GM18867 (cell line): ENCODE data around the gene PARP3.
A peak's percentile ranks its signal among the peaks of the same experiment; 100 is the strongest.
"Not testable (repeated sequence)": the region's sequence is repeated elsewhere in the genome, so short reads cannot be mapped to it uniquely, and the experiment has no call there.

Source experiments
- ATAC-seq: cut with Tn5 transposase; IDR thresholded peaks from one replicate; pipeline ENCODE4 v1.9.1; 2021; ENCODE audit warnings: mild to moderate bottlenecking, moderate library complexity; ENCODE audit not compliant: unreplicated experiment

PARP3 gene

GRCh38 chr3:51983578-51984268 is 41.6 kb downstream of the PARP3 start:
- no peak for ATAC-seq

DNA sequence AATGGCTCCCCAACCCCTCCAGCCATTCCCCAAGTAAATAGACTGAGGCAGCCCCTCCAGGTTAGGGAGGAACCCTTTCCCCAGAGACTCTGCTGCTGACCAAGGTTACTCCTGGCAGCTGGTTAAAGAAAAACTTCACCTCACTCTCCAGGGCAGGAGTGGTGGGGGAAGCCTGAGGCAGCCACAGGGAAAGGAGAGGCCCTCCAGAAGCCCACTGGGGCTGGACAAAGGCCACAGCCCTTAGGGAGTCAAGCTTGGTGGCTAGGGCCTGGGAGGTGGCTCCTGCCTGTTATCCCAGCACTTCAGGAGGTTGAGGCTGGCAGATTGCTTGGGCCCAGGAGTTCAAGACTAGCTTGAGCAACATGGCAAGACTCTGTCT is 42.1 kb downstream of the PARP3 start:
- ATAC-seq, result no peak

GRCh38 chr3:51985063-51985462 is 42.9 kb downstream of the PARP3 start:
- ATAC-seq, result no peak

DNA sequence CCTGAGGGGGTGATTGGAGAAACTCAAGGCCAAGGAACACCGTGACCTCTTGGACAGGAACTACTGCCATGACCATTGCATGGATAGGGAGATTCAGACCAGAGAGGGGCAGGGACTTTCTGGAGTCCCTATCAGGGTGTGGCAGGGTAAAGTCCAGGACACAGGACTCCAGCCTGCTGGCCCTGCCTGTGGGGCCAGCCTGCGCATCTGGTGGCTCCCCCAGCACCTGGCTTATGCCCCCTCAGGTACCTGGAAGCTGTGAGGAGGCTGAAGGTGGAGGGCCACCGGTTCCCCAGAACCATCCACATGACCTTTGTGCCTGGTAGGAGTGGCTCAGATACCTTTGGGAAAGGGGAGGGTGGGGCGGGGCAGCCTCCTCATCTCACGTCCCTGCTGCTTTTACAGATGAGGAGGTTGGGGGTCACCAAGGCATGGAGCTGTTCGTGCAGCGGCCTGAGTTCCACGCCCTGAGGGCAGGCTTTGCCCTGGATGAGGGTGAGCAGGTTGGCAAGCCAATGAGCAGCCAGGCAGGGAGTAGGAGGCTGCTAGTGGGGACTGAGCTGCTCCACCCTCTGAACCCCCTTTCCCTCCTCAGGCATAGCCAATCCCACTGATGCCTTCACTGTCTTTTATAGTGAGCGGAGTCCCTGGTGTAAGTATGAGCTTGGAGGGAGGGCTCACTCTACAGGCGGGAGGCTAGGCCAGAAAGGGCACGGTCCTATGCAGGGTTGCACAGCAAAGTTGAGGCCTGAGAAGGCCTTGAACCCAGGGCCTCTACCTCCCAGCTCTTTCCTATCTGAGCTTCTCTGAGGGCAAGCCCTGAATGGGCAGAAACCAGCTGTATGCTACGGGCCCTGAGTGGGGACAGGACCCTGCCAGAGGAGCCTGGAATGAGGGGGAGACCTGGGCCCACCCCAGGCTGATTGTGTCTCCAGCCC is 44.1 kb downstream of the PARP3 start:
- no peak for ATAC-seq

DNA sequence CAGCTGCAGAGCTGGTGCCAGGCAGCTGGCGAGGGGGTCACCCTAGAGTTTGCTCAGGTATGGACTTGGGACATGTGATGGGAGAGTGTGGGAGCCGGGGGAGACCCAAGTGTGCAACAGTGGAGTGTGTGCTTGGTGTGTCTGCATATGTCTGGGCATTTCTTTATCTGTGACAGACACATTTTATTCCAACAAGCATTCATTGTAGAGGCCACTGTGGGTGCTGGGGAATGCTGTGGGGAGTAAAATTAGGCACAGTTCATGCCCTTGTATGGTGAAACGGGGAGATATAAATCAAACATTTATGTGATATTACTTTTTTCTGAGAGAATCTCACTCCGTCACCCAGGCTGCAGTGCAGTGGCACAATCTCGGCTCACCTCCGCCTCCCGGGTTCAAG is 45.4 kb downstream of the PARP3 start:
- no peak for ATAC-seq

GRCh38 chr3:51988286-51989146 is 46.4 kb downstream of the PARP3 start:
- no peak for ATAC-seq

- ATAC-seq, result not testable (repeated sequence)
Observed at GRCh38 chr3:51990501-51990971, 48.4 kb downstream of the PARP3 start.

GRCh38 chr3:51992017-51992682 is 50.0 kb downstream of the PARP3 start:
- no peak for ATAC-seq

GRCh38 chr3:51993657-51994056 is 51.5 kb downstream of the PARP3 start:
- ATAC-seq, result not testable (repeated sequence)

- ATAC-seq, result no peak
Observed at GRCh38 chr3:51994530-51994929, 52.4 kb downstream of the PARP3 start.

DNA sequence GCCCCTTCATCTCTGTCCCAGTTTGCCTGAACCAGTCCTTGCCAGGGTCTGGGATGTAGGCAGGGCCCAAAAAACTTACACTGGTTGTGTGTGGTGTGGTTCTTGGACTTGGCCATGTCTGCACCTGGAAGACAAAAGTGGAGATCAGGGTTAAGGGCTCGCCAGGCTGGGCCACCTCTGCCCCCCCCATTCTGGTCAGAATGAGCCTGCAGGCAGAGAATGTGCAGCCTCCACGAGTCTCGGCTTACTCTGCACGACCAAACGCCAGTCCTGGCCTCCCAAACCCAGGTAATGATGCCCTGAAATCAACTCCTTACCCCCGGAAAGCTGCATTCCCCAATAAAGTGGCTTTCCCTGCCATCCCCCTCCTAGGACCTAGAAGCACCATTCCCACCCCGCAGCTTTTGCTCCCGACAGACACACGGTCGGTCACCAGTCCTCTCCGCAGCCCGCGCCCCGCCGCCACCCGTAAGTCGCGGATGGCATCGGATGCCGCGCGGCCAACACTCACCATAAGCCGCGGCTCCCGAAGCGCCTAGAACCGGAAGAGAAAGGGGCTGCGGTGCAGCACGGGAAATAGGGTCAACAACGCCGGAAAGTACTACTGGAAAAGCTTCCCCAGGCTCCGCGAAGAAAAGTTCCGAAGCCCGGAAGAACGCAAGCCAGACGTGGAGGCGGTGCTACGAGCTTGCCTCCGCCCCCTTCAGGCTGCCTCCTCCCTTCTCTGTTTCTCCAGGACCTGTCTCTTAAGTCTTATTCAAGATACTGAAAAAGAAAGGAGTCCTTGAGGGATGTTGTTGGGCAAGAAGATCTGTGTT is 53.4 kb downstream of the PARP3 start, which contains the start of gene RPL29:
Gene RPL29 (minus strand): TSS at position 550 of the 818 bp plus-strand sequence. CDS start 434 bp downstream, at position 116.
- peak; percentile 80 for ATAC-seq

DNA sequence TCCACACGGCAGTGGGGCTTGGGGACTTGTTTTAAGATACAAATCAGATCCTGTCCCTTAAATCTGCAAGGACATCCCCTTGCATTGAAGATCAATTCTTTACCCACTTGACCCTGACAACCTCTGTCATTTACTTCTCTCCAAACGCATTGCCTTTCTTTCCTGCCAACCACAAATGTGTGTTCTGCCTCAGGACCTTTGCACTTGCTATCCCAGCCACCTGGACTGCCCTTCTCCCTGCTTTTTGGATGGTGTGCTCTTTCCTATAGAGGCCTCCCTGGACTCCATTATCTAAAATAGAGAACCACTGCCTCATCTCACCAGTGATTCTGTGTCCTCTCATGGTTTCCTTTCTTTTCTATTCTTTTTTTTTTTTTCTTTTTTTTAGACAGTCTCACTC is 55.0 kb downstream of the PARP3 start:
- ATAC-seq, result no peak

DNA sequence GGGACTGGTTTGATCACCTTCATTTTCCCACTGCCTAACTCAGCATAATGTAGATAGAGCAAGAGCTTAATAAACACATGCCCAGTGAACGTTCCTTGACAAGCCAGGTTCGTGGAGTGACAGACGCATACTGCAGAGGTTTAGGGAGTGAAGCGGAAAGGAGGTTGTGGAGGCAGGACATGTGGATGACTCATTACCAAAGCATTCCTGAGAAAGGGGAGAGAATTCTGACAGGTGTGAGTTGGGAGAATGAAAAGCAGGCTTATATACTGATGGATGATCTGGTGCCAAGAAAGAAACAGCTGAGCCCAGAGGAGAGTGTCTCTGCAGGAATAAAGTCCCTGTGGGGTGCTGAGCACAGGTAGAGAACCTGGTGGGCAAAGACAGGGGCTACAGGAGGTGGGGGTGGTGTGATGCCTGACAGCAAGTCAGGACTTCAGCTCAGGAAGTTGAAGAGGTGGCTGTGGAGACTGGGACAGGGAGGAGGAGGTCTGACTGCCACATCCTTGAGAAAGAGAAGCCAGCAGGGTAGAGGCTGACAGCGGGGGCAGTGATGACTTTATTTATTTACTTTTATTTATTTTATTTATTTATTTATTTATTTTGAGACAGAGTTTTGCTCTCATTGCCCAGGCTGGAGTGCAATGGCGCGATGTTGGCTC is 55.9 kb downstream of the PARP3 start:
- no peak for ATAC-seq
